ENCODE results near the gene IL1RN.

DNA sequence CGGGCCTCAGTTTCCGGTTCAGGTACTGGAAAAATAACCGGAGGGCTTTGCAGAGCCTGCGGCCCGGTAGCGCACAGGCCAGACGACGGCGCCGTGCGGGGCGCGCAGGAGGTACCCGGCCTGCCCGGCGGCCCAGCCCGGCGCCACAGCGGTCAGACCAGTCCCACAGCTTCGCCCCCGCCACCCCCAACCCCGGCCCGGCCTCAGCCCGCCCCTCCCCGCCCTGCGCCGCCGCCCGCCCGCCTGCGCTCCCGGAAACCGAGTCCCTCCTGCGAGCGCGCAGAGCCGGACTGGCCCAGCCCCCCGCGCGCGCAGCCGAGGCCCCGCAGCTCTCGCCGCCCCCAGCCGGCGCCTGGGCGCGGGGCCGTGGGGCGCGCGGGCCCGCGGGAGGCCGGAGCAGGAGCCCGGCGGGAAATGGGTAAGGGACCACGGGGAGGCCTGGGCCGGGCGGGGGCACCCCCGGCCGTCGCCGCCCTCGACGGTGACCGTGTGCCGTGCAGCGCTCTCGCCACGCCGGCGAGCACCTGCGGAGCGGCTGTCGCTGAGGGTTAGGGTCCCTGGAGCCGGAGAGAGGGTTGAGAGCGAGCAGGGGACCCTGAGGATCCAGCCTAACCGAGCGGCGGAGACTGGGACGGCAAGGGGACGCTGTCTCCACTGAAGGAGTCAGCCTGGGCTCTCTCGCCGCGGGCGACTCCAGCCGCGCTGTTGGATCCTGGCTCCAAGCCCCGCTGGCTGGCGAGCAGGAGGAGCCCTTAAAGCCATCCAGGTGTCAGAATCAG, 29.9 kb downstream of the IL1RN start:
- TF ChIP-seq, protein P1, sequence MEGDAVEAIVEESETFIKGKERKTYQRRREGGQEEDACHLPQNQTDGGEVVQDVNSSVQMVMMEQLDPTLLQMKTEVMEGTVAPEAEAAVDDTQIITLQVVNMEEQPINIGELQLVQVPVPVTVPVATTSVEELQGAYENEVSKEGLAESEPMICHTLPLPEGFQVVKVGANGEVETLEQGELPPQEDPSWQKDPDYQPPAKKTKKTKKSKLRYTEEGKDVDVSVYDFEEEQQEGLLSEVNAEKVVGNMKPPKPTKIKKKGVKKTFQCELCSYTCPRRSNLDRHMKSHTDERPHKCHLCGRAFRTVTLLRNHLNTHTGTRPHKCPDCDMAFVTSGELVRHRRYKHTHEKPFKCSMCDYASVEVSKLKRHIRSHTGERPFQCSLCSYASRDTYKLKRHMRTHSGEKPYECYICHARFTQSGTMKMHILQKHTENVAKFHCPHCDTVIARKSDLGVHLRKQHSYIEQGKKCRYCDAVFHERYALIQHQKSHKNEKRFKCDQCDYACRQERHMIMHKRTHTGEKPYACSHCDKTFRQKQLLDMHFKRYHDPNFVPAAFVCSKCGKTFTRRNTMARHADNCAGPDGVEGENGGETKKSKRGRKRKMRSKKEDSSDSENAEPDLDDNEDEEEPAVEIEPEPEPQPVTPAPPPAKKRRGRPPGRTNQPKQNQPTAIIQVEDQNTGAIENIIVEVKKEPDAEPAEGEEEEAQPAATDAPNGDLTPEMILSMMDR (IDR thresholded peaks at IDR 0.05; ENCODE audit: low read length): no peak
- TF ChIP-seq EZH2 (optimal IDR thresholded peaks at IDR 0.05; ENCODE audit: low read depth, low read length) (no peak), EZH2phosphoT487 (IDR thresholded peaks at IDR 0.05; ENCODE audit: low read length) (no peak)
